ENCODE data around the gene CACNA1H.

DNA sequence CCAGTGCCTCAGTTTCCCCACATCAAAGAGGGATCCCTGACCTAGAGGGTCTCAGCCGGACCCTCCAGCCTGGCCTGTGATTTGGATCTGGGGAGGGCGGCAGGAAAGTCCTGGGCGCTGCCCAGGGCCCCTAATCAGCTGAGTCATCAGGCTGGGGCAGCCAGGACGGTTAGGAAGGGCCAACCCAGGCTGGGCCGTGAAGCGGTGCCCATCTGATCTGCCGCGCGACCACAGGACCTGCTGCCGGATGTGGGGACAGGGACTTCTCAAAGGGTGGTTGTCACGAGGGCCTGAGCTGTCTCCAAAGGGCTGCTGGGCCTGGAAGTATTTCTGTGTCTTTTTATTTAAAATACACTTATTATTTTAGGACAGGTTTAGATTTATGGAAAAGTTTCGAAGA is 92.0 kb downstream of the CACNA1H start:
- TF ChIP-seq, protein P1, sequence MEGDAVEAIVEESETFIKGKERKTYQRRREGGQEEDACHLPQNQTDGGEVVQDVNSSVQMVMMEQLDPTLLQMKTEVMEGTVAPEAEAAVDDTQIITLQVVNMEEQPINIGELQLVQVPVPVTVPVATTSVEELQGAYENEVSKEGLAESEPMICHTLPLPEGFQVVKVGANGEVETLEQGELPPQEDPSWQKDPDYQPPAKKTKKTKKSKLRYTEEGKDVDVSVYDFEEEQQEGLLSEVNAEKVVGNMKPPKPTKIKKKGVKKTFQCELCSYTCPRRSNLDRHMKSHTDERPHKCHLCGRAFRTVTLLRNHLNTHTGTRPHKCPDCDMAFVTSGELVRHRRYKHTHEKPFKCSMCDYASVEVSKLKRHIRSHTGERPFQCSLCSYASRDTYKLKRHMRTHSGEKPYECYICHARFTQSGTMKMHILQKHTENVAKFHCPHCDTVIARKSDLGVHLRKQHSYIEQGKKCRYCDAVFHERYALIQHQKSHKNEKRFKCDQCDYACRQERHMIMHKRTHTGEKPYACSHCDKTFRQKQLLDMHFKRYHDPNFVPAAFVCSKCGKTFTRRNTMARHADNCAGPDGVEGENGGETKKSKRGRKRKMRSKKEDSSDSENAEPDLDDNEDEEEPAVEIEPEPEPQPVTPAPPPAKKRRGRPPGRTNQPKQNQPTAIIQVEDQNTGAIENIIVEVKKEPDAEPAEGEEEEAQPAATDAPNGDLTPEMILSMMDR (IDR thresholded peaks at IDR 0.05): no peak
- TF ChIP-seq ZFX (IDR thresholded peaks at IDR 0.05; ENCODE audit: borderline replicate concordance): no peak
